Skeletal muscle tissue (tissue), 4 donors: ENCODE results near the gene CTDSP2. TPM values are rescaled to one million over a fixed set of nuclear protein-coding genes. Genes with fewer than 3 reads are reported as not detected.
A peak's percentile ranks its signal among the peaks of the same experiment; 100 is the strongest.

Source experiments
- H3K27ac ChIP-seq: one replicate; pipeline ENCODE4 v1.7.0; 2013; ENCODE audit warnings: mild to moderate bottlenecking, low read depth, low read length, inconsistent platforms
- H3K27me3 ChIP-seq, 3 donors: one replicate each; pipeline ENCODE4 v1.7.0; 2013; ENCODE audit warnings: low read length in 3 of 3; ENCODE audit not compliant: control insufficient read depth in 3 of 3, insufficient read depth in 3 of 3
- H3K36me3 ChIP-seq, 3 donors: one replicate each; pipeline ENCODE4 v1.7.0; 2013; ENCODE audit warnings: low read length in 3 of 3; ENCODE audit not compliant: control insufficient read depth in 3 of 3, insufficient read depth in 3 of 3
- H3K4me1 ChIP-seq, 3 donors: one replicate each; pipeline ENCODE4 v1.7.0; 2013; ENCODE audit warnings: low read length in 3 of 3, mild to moderate bottlenecking in 3 of 3; ENCODE audit not compliant: control insufficient read depth in 3 of 3, insufficient read depth in 3 of 3
- H3K4me3 ChIP-seq, 3 donors: one replicate each; pipeline ENCODE4 v1.7.0; 2013; ENCODE audit warnings: low read length in 3 of 3
- H3K9ac ChIP-seq, 3 donors: one replicate each; pipeline ENCODE4 v1.7.0; 2013; ENCODE audit warnings: low read length in 3 of 3, mild to moderate bottlenecking in 3 of 3, moderate library complexity in 2 of 3, low read depth in 1 of 3
- H3K9me3 ChIP-seq, 3 donors: one replicate each; pipeline ENCODE4 v1.7.0; 2013; ENCODE audit warnings: low read length in 3 of 3; ENCODE audit not compliant: control insufficient read depth in 3 of 3
- total RNA-seq: library from RNA; depleted of rRNA; stranded (reverse); fragments of >200 nt; gene quantifications from one replicate; pipeline ENCODE4 v1.2.3, GENCODE V29; 2014
- donor health status: Osteomylitis.

The CTDSP2 gene
- total RNA-seq, 1 donor from 2014 or later: 51.1 TPM

GRCh38 chr12:57846285-57846576 is 298 bp downstream of the CTDSP2 start:
- peak overlapping the region; percentile 92 to 99 (median 96) for H3K4me3 ChIP-seq
- H3K36me3 ChIP-seq: peaks cover 2 to 9% (median 2%) of the 10 kb centered on the region in 3 donors
- peaks cover 57 to 76% (median 73%) of the 10 kb centered on the region in 3 donors for H3K4me1 ChIP-seq
- H3K9ac ChIP-seq: peak overlapping the region; percentile 99 to 100 (median 99)
- H3K27me3 ChIP-seq: no peaks in the 10 kb centered on the region
- no peaks in the 10 kb centered on the region for H3K9me3 ChIP-seq
- H3K27ac ChIP-seq: peak overlapping the region; percentile 100

GRCh38 chr12:57845478-57846284 is 848 bp downstream of the CTDSP2 start:
- peak overlapping the region; percentile 99 to 100 (median 99) for H3K9ac ChIP-seq
- H3K4me1 ChIP-seq: peaks cover 57 to 76% (median 73%) of the 10 kb centered on the region in 3 donors
- H3K4me3 ChIP-seq: peak overlapping the region; percentile 92 to 99 (median 96)
- no peaks in the 10 kb centered on the region for H3K27me3 ChIP-seq
- H3K27ac ChIP-seq: peak overlapping the region; percentile 100
- H3K36me3 ChIP-seq: peaks cover 2 to 9% (median 2%) of the 10 kb centered on the region in 3 donors
- no peaks in the 10 kb centered on the region for H3K9me3 ChIP-seq

- H3K9me3 ChIP-seq: no peaks in the 10 kb centered on the region
- H3K4me1 ChIP-seq: peaks cover 58 to 76% (median 73%) of the 10 kb centered on the region in 3 donors
- peak overlapping the region; percentile 100 for H3K27ac ChIP-seq
- H3K9ac ChIP-seq: peak overlapping the region; percentile 99 to 100 (median 99)
- H3K27me3 ChIP-seq: no peaks in the 10 kb centered on the region
- peak overlapping the region; percentile 92 to 99 (median 96) for H3K4me3 ChIP-seq
- peaks cover 2 to 9% (median 2%) of the 10 kb centered on the region in 3 donors for H3K36me3 ChIP-seq
These were observed 1.6 kb downstream of the CTDSP2 start for GRCh38 chr12:57844709-57845477.

GRCh38 chr12:57842342-57843294 is 3.9 kb downstream of the CTDSP2 start:
- Histone ChIP-seq H3K4me3 (peak overlapping the region; percentile 58 to 96 (median 92)), H3K27ac (peak overlapping the region; percentile 100), H3K27me3 (no peaks in the 10 kb centered on the region), H3K36me3 (peaks cover 2 to 9% (median 2%) of the 10 kb centered on the region in 3 donors), H3K4me1 (peaks cover 68 to 75% (median 73%) of the 10 kb centered on the region in 3 donors), H3K9me3 (no peaks in the 10 kb centered on the region), H3K9ac (peak overlapping the region; percentile 12 to 74 (median 62))

GRCh38 chr12:57841445-57841844 is 5.1 kb downstream of the CTDSP2 start:
- Histone ChIP-seq H3K4me1 (peaks cover 79 to 81% (median 80%) of the 10 kb centered on the region in 3 donors), H3K4me3 (peak overlapping the region; percentile 41 to 92 (median 46))

GRCh38 chr12:57840726-57841125 is 5.8 kb downstream of the CTDSP2 start:
- peak overlapping the region; percentile 15 to 92 (median 41) for H3K4me3 ChIP-seq
- H3K4me1 ChIP-seq: peaks cover 85 to 87% (median 86%) of the 10 kb centered on the region in 3 donors
- peak overlapping the region; percentile 17 to 79 (median 65) for H3K9ac ChIP-seq
- H3K9me3 ChIP-seq: no peaks in the 10 kb centered on the region
- peaks cover 2 to 4% (median 2%) of the 10 kb centered on the region in 3 donors for H3K36me3 ChIP-seq
- no peaks in the 10 kb centered on the region for H3K27me3 ChIP-seq
- H3K27ac ChIP-seq: peak overlapping the region; percentile 67

More at GRCh38 chr12:57841445-57841844, 5.1 kb downstream of the CTDSP2 start:
- Histone ChIP-seq H3K9ac (peak overlapping the region; percentile 17 to 58 (median 46)), H3K9me3 (no peaks in the 10 kb centered on the region), H3K27me3 (no peaks in the 10 kb centered on the region), H3K36me3 (peaks cover 2 to 9% (median 2%) of the 10 kb centered on the region in 3 donors), H3K27ac (peak overlapping the region; percentile 67)

- Histone ChIP-seq H3K4me3 (peak overlapping the region; percentile 41 to 92 (median 66)), H3K9ac (peak overlapping the region in 2 of 3 donors; percentile 65 to 79), H3K27ac (peak overlapping the region; percentile 67), H3K9me3 (no peaks in the 10 kb centered on the region), H3K4me1 (peaks cover 92 to 93% (median 92%) of the 10 kb centered on the region in 3 donors), H3K36me3 (peaks cover 0 to 2% (median 0%) of the 10 kb centered on the region in 3 donors), H3K27me3 (no peaks in the 10 kb centered on the region)
These were observed 6.5 kb downstream of the CTDSP2 start for GRCh38 chr12:57839996-57840395.

GRCh38 chr12:57838594-57839302 is 7.8 kb downstream of the CTDSP2 start:
- H3K4me3 ChIP-seq: peak overlapping the region; percentile 17 to 63 (median 31)
- peak overlapping the region in 1 of 3 donors; percentile 58 for H3K9ac ChIP-seq
- H3K9me3 ChIP-seq: no peaks in the 10 kb centered on the region
- no peaks in the 10 kb centered on the region for H3K27me3 ChIP-seq
- peaks cover 95 to 97% (median 96%) of the 10 kb centered on the region in 3 donors for H3K4me1 ChIP-seq
- peaks cover 0 to 2% (median 0%) of the 10 kb centered on the region in 3 donors for H3K36me3 ChIP-seq
- H3K27ac ChIP-seq: peak overlapping the region; percentile 72
